Dendritic cell treated with granulocyte-macrophage colony-stimulating factor and Interleukin-4, amounts not matched to agents 40 ng/mL and 50 ng/mL, for 4 days (primary cell): ENCODE data around the gene FAM25G.
"Not testable (repeated sequence)": the region's sequence is repeated elsewhere in the genome, so short reads cannot be mapped to it uniquely, and the experiment has no call there.

Source experiments
- H3K27ac Mint-ChIP-seq: one replicate; pipeline ENCODE4 v1.8.0; 2022; ENCODE audit warnings: mild to moderate bottlenecking, mixed read lengths
- H3K27me3 Mint-ChIP-seq: one replicate; pipeline ENCODE4 v1.8.0; 2022; ENCODE audit warnings: mild to moderate bottlenecking, mixed read lengths
- H3K36me3 Mint-ChIP-seq: one replicate; pipeline ENCODE4 v1.8.0; 2022; ENCODE audit warnings: low read depth, mixed read lengths
- H3K4me1 Mint-ChIP-seq: one replicate; pipeline ENCODE4 v1.8.0; 2022; ENCODE audit warnings: low read depth, mixed read lengths
- H3K4me3 Mint-ChIP-seq: one replicate; pipeline ENCODE4 v1.8.0; 2022; ENCODE audit warnings: mild to moderate bottlenecking, moderate library complexity, mixed read lengths
- H3K9me3 Mint-ChIP-seq: one replicate; pipeline ENCODE4 v1.8.0; 2022; ENCODE audit warnings: mixed read lengths
- intact Hi-C: fragments of 100-400 bp; cut with micrococcal nuclease; formaldehyde crosslinking; loops from one replicate; pipeline ENCODE4 v1.15.0; 2022

Gene FAM25G

GRCh38 chr10:47456794-47457527 lies 34.5 kb downstream of the FAM25G start:
- Mint-ChIP-seq H3K4me1 (peaks cover 8% of the 10 kb centered on the region), H3K4me3 (no peak overlapping the region), H3K36me3 (no peaks in the 10 kb centered on the region), H3K27ac (no peak overlapping the region), H3K27me3 (peaks cover 26% of the 10 kb centered on the region), H3K9me3 (no peaks in the 10 kb centered on the region)
- intact Hi-C loops: no loop called here

GRCh38 chr10:47456079-47456785 lies 35.3 kb downstream of the FAM25G start:
- no peaks in the 10 kb centered on the region for H3K36me3 Mint-ChIP-seq
- intact Hi-C loops: no loop called here
- H3K4me3 Mint-ChIP-seq: no peak overlapping the region
- peaks cover 24% of the 10 kb centered on the region for H3K27me3 Mint-ChIP-seq
- H3K9me3 Mint-ChIP-seq: no peaks in the 10 kb centered on the region
- H3K4me1 Mint-ChIP-seq: peaks cover 4% of the 10 kb centered on the region
- no peak overlapping the region for H3K27ac Mint-ChIP-seq

GRCh38 chr10:47455350-47456078 lies 36.0 kb downstream of the FAM25G start:
- H3K9me3 Mint-ChIP-seq, intact Hi-C loops, H3K36me3 Mint-ChIP-seq, H3K4me3 Mint-ChIP-seq, H3K4me1 Mint-ChIP-seq, H3K27ac Mint-ChIP-seq: not testable (repeated sequence)
- H3K27me3 Mint-ChIP-seq: peaks cover 21% of the 10 kb centered on the region

- intact Hi-C loops: no loop called here
- Mint-ChIP-seq H3K36me3 (no peaks in the 10 kb centered on the region), H3K9me3 (no peaks in the 10 kb centered on the region), H3K27me3 (peaks cover 21% of the 10 kb centered on the region), H3K27ac (no peak overlapping the region), H3K4me1 (no peaks in the 10 kb centered on the region), H3K4me3 (no peak overlapping the region)
Observed at GRCh38 chr10:47454780-47455058, 36.8 kb downstream of the FAM25G start.

- no peak overlapping the region for H3K4me3 Mint-ChIP-seq
- H3K9me3 Mint-ChIP-seq: no peaks in the 10 kb centered on the region
Observed at GRCh38 chr10:47454008-47454779, 37.3 kb downstream of the FAM25G start.

GRCh38 chr10:47453141-47454007 lies 38.1 kb downstream of the FAM25G start:
- Mint-ChIP-seq H3K36me3 (no peaks in the 10 kb centered on the region), H3K27me3 (peaks cover 19% of the 10 kb centered on the region), H3K27ac (no peak overlapping the region), H3K4me1 (peaks cover 9% of the 10 kb centered on the region), H3K4me3 (no peak overlapping the region), H3K9me3 (no peaks in the 10 kb centered on the region)
- intact Hi-C loops: no loop called here

More at GRCh38 chr10:47454008-47454779, 37.3 kb downstream of the FAM25G start:
- peaks cover under 1% of the 10 kb centered on the region for H3K4me1 Mint-ChIP-seq
- no peak overlapping the region for H3K27ac Mint-ChIP-seq
- no peaks in the 10 kb centered on the region for H3K36me3 Mint-ChIP-seq
- intact Hi-C loops: no loop called here
- H3K27me3 Mint-ChIP-seq: peaks cover 19% of the 10 kb centered on the region

GRCh38 chr10:47452495-47453140 lies 38.9 kb downstream of the FAM25G start:
- no peaks in the 10 kb centered on the region for H3K9me3 Mint-ChIP-seq
- no peak overlapping the region for H3K27ac Mint-ChIP-seq
- intact Hi-C loops: no loop called here
- H3K36me3 Mint-ChIP-seq: no peaks in the 10 kb centered on the region
- H3K4me1 Mint-ChIP-seq: peaks cover 9% of the 10 kb centered on the region
- no peak overlapping the region for H3K4me3 Mint-ChIP-seq
- H3K27me3 Mint-ChIP-seq: peaks cover 17% of the 10 kb centered on the region

GRCh38 chr10:47451998-47452494 lies 39.5 kb downstream of the FAM25G start:
- Mint-ChIP-seq H3K27ac (no peak overlapping the region), H3K4me1 (peaks cover 9% of the 10 kb centered on the region), H3K36me3 (no peaks in the 10 kb centered on the region), H3K9me3 (no peaks in the 10 kb centered on the region), H3K4me3 (no peak overlapping the region), H3K27me3 (peaks cover 17% of the 10 kb centered on the region)
- intact Hi-C loops: no loop called here

- no peak overlapping the region for H3K27ac Mint-ChIP-seq
- H3K4me3 Mint-ChIP-seq: no peak overlapping the region
- H3K9me3 Mint-ChIP-seq: no peaks in the 10 kb centered on the region
- intact Hi-C loops: no loop called here
- no peaks in the 10 kb centered on the region for H3K36me3 Mint-ChIP-seq
- peaks cover 17% of the 10 kb centered on the region for H3K27me3 Mint-ChIP-seq
- H3K4me1 Mint-ChIP-seq: peaks cover 9% of the 10 kb centered on the region
Observed at GRCh38 chr10:47451273-47451997, 40.1 kb downstream of the FAM25G start.

GRCh38 chr10:47450442-47450841 lies 41.1 kb downstream of the FAM25G start:
- peaks cover 7% of the 10 kb centered on the region for H3K9me3 Mint-ChIP-seq
- no peaks in the 10 kb centered on the region for H3K36me3 Mint-ChIP-seq
- peaks cover 9% of the 10 kb centered on the region for H3K4me1 Mint-ChIP-seq
- peaks cover 17% of the 10 kb centered on the region for H3K27me3 Mint-ChIP-seq
- intact Hi-C loops: no loop called here
- H3K27ac Mint-ChIP-seq: no peak overlapping the region
- H3K4me3 Mint-ChIP-seq: no peak overlapping the region

- no peak overlapping the region for H3K27ac Mint-ChIP-seq
- peaks cover 14% of the 10 kb centered on the region for H3K27me3 Mint-ChIP-seq
- H3K9me3 Mint-ChIP-seq: peaks cover 12% of the 10 kb centered on the region
Observed at GRCh38 chr10:47449979-47450378, 41.5 kb downstream of the FAM25G start.

More at GRCh38 chr10:47449979-47450378, 41.5 kb downstream of the FAM25G start:
- intact Hi-C loops: no loop called here
- H3K4me1 Mint-ChIP-seq: peaks cover 9% of the 10 kb centered on the region
- no peak overlapping the region for H3K4me3 Mint-ChIP-seq
- H3K36me3 Mint-ChIP-seq: no peaks in the 10 kb centered on the region
